ENCODE data around the gene DYNLL2.

DNA sequence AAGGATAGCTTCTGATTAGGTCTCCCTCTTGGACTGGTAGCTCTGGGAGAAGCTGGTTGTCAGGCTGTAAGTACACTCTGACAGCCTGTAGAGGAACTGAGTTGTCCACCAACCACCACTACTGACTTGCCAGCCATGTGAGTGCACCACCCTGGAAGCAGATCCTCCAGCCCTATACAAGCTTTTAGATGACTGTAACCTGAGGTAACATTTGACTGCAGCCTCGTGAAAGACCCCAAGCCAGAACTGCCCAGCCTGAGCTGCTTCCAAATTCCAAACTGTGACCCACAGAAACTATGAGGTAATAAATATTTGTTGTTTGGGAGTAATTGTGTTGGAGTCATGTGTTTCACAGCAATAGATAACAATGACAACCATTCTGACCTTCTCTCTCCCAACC is 30.8 kb upstream of the DYNLL2 start:
- TF ChIP-seq POLR2A (IDR thresholded peaks at IDR 0.05) = no peak
- TF ChIP-seq, protein P1, sequence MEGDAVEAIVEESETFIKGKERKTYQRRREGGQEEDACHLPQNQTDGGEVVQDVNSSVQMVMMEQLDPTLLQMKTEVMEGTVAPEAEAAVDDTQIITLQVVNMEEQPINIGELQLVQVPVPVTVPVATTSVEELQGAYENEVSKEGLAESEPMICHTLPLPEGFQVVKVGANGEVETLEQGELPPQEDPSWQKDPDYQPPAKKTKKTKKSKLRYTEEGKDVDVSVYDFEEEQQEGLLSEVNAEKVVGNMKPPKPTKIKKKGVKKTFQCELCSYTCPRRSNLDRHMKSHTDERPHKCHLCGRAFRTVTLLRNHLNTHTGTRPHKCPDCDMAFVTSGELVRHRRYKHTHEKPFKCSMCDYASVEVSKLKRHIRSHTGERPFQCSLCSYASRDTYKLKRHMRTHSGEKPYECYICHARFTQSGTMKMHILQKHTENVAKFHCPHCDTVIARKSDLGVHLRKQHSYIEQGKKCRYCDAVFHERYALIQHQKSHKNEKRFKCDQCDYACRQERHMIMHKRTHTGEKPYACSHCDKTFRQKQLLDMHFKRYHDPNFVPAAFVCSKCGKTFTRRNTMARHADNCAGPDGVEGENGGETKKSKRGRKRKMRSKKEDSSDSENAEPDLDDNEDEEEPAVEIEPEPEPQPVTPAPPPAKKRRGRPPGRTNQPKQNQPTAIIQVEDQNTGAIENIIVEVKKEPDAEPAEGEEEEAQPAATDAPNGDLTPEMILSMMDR (IDR thresholded peaks at IDR 0.05) = no peak
